IPS-15b (cell line): ENCODE results near the gene ANP32E.
A peak's percentile ranks its signal among the peaks of the same experiment; 100 is the strongest.
"Not testable (repeated sequence)": the region's sequence is repeated elsewhere in the genome, so short reads cannot be mapped to it uniquely, and the experiment has no call there.

ENCODE experiments used
- H3K27me3 ChIP-seq: one replicate; pipeline ENCODE4 v1.6.1; 2013; ENCODE audit warnings: low read length; ENCODE audit not compliant: control insufficient read depth, insufficient read depth
- H3K36me3 ChIP-seq: one replicate; pipeline ENCODE4 v1.6.1; 2013; ENCODE audit warnings: low read length; ENCODE audit not compliant: control insufficient read depth, insufficient read depth
- H3K4me1 ChIP-seq: one replicate; pipeline ENCODE4 v1.6.1; 2013; ENCODE audit warnings: mild to moderate bottlenecking, low read length; ENCODE audit not compliant: control insufficient read depth, insufficient read depth
- H3K4me3 ChIP-seq: one replicate; pipeline ENCODE4 v1.5.1; 2013; ENCODE audit warnings: low read depth, low read length
- H3K9ac ChIP-seq: one replicate; pipeline ENCODE4 v1.6.1; 2013; ENCODE audit warnings: low read depth, mild to moderate bottlenecking, low read length
- H3K9me3 ChIP-seq: one replicate; pipeline ENCODE4 v1.6.1; 2013; ENCODE audit warnings: mild to moderate bottlenecking, low read length; ENCODE audit not compliant: control insufficient read depth, insufficient read depth

Gene ANP32E

GRCh38 chr1:150226486-150226885 is 9.4 kb downstream of the ANP32E start:
- Histone ChIP-seq H3K27me3 (no peaks in the 10 kb centered on the region), H3K4me3 (no peak overlapping the region), H3K9ac (no peak overlapping the region), H3K36me3 (peaks cover 10% of the 10 kb centered on the region), H3K9me3 (no peaks in the 10 kb centered on the region), H3K4me1 (no peaks in the 10 kb centered on the region)

DNA sequence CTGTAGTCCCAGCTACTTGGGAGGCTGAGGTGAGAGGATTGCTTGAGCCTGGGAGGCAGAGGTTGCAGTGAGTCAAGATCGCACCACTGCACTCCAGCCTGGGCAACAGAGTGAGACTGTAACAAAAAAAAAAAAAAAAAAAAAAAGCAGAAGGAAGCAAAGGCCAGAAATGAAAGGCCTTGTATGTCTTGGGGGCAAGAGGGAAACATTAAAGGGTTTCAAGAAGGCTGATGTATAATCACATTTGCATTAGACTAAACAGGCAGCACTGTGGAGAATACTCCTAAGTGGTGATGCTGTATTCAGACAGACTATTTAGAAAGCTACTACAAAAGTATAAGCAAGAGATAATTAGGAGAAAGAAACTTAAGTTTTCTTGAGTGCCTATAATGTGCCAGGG is 10.4 kb downstream of the ANP32E start:
- H3K36me3 ChIP-seq: peaks cover 10% of the 10 kb centered on the region
- no peaks in the 10 kb centered on the region for H3K9me3 ChIP-seq
- no peak overlapping the region for H3K4me3 ChIP-seq
- H3K4me1 ChIP-seq: no peaks in the 10 kb centered on the region
- H3K9ac ChIP-seq: no peak overlapping the region
- H3K27me3 ChIP-seq: no peaks in the 10 kb centered on the region

DNA sequence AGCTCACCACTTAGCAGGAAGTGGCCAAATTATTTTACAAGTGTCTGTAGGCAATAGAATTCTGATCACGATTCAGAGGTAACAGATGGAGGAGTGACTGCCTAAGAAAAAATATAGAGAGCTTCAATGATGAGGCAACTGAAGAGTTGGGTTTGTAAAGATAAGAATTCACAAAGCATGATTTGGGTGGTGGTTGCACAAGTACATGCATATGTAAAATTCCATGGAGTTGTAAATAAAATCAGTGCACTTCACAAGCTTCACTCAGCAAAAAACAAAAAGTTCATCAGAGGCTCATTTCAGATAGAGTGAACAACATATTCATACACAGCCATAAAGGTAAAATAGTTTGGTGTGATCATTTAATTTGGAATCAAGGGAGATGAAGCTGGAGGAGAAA is 10.9 kb downstream of the ANP32E start:
- no peak overlapping the region for H3K4me3 ChIP-seq
- H3K9me3 ChIP-seq: no peaks in the 10 kb centered on the region
- no peaks in the 10 kb centered on the region for H3K4me1 ChIP-seq
- no peak overlapping the region for H3K9ac ChIP-seq
- no peaks in the 10 kb centered on the region for H3K27me3 ChIP-seq
- H3K36me3 ChIP-seq: peaks cover 10% of the 10 kb centered on the region

DNA sequence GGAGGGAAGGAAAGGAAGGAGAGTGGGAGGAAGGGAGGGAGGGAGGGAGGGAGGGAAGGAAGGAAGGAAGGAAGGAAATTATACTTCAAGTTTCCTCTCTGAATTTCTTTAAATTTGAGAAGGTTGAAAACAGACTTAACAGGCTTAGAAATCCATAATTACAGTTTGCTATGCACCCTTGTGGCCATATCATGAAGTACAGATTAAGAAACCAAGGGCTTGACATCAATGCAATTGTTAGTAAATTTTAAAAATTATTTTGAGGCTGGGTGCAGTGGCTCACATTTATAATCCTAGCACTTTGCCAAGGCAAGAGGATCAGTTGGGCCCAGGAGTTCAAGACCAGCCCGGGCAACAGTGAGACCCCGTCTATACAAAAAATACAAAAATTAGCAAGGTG is 14.4 kb downstream of the ANP32E start:
- H3K9me3 ChIP-seq: no peaks in the 10 kb centered on the region
- no peaks in the 10 kb centered on the region for H3K4me1 ChIP-seq
- no peak overlapping the region for H3K4me3 ChIP-seq
- H3K27me3 ChIP-seq: no peaks in the 10 kb centered on the region
- no peak overlapping the region for H3K9ac ChIP-seq
- H3K36me3 ChIP-seq: peaks cover 2% of the 10 kb centered on the region

- H3K9ac ChIP-seq: not testable (repeated sequence)
Measured at GRCh38 chr1:150215855-150216254, 20.1 kb downstream of the ANP32E start.

GRCh38 chr1:150214099-150214756 is 21.7 kb downstream of the ANP32E start:
- H3K36me3 ChIP-seq, H3K4me1 ChIP-seq, H3K9me3 ChIP-seq, H3K27me3 ChIP-seq: not testable (repeated sequence)
- peak overlapping the region; percentile 63 for H3K9ac ChIP-seq
- peak overlapping the region; percentile 62 for H3K4me3 ChIP-seq

More at GRCh38 chr1:150215855-150216254, 20.1 kb downstream of the ANP32E start:
- not testable (repeated sequence) for H3K36me3 ChIP-seq, H3K27me3 ChIP-seq, H3K4me3 ChIP-seq, H3K9me3 ChIP-seq, H3K4me1 ChIP-seq

DNA sequence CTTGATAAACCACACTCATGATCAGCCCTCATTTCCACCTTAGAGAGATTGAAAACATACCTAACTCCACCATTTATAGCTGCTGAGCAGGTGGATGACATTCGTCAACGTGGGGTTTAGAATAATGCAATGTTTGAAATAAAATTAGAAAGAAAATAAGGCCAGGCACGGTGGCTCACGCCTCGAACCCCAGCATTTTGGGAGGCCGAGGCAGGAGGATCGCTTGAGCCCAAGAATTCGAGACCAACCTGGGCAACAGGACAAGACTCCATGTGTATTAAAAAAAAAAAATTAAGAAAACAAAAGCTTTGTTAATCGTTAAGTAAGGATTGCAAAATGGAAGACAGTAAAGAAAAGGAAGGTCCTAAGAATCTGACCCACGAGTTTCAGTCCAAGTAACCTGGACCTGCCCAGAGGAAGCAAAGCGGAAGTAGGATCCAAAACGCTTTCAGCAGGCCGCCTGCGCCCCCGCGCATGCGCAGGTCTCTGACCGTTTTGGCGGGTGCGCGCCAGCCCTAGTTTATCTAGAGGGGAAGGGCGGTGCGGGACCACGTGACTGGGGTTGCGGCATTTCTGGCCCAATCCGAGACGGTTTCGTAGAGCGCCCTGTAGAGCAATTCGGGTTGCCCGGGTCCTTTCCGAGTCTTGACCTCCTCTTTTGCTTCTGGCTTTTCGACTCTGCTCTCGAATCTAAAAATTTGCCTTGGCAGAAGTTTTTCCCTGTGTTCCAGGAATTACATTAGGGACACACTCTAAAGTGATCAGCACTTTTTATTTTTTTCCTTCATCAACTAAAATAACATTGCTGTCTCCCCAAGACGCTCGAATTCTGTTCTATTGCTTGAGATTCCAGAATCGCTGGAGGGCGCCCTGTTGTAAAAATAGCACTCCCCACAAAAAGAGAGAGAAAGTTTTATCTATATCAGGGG is 22.5 kb downstream of the ANP32E start:
- Histone ChIP-seq H3K9me3 (no peaks in the 10 kb centered on the region), H3K9ac (peak overlapping the region; percentile 63), H3K27me3 (no peaks in the 10 kb centered on the region), H3K4me3 (peak overlapping the region; percentile 62), H3K4me1 (no peaks in the 10 kb centered on the region), H3K36me3 (no peaks in the 10 kb centered on the region)

- Histone ChIP-seq H3K36me3 (no peaks in the 10 kb centered on the region), H3K27me3 (no peaks in the 10 kb centered on the region), H3K4me1 (no peaks in the 10 kb centered on the region), H3K9ac (no peak overlapping the region), H3K4me3 (no peak overlapping the region), H3K9me3 (no peaks in the 10 kb centered on the region)
Measured at GRCh38 chr1:150212070-150212469, 23.8 kb downstream of the ANP32E start.

DNA sequence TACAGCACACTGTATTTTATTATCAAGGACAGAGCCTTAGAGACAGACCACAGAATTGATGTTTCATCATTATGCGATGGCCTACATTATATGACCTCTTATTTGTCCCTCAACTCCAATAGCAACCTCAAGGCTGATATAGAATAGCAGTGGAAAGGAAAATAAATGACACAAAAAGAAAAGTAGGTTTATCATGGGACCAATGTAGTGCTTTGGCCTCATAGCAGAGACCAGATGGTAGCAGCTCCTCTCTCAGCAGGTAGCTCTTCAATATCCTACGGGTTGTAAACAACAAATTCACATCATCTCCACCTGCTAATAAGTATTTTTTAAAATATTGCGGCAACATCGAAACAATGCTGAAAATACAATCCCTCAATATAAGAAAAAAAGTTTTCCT is 25.2 kb downstream of the ANP32E start:
- H3K9me3 ChIP-seq: no peaks in the 10 kb centered on the region
- H3K27me3 ChIP-seq: no peaks in the 10 kb centered on the region
- H3K36me3 ChIP-seq: no peaks in the 10 kb centered on the region
- no peaks in the 10 kb centered on the region for H3K4me1 ChIP-seq
- no peak overlapping the region for H3K4me3 ChIP-seq
- no peak overlapping the region for H3K9ac ChIP-seq

GRCh38 chr1:150210091-150210490 is 25.8 kb downstream of the ANP32E start:
- Histone ChIP-seq H3K4me1 (no peaks in the 10 kb centered on the region), H3K9me3 (no peaks in the 10 kb centered on the region), H3K27me3 (no peaks in the 10 kb centered on the region), H3K4me3 (no peak overlapping the region), H3K9ac (no peak overlapping the region), H3K36me3 (no peaks in the 10 kb centered on the region)

- H3K9ac ChIP-seq, H3K27me3 ChIP-seq, H3K4me3 ChIP-seq, H3K9me3 ChIP-seq, H3K36me3 ChIP-seq, H3K4me1 ChIP-seq: not testable (repeated sequence)
Measured at GRCh38 chr1:150208460-150208859, 27.5 kb downstream of the ANP32E start.
